Left kidney (tissue), 2 donors: ENCODE data around the gene LRRC42. TPM values are rescaled to one million over a fixed set of nuclear protein-coding genes. Genes with fewer than 3 reads are reported as not detected.
"Not testable (repeated sequence)": the region's sequence is repeated elsewhere in the genome, so short reads cannot be mapped to it uniquely, and the experiment has no call there.

ENCODE experiments used
- DNase-seq: peaks from one replicate; pipeline ENCODE4 v3.0.0-alpha.2; 2013
- polyA plus RNA-seq: library from polyadenylated mRNA; unstranded; fragments of 120-200 nt; gene quantifications from one replicate; pipeline ENCODE4 v1.2.1, GENCODE V29; 2013; ENCODE audit not compliant: insufficient read length

LRRC42 gene
- polyA plus RNA-seq, 1 donor, result 44.1 TPM

GRCh38 chr1:53964109-53964508 is 18.0 kb downstream of the LRRC42 start:
- DNase-seq, result no peak

GRCh38 chr1:53966794-53967193 is 20.6 kb downstream of the LRRC42 start:
- no peak for DNase-seq

GRCh38 chr1:53967409-53968124 is 21.4 kb downstream of the LRRC42 start:
- DNase-seq, result no peak

GRCh38 chr1:53968125-53968513 is 22.0 kb downstream of the LRRC42 start:
- DNase-seq, result no peak

- DNase-seq, result not testable (repeated sequence)
These were observed 23.2 kb downstream of the LRRC42 start for GRCh38 chr1:53969323-53969722.

GRCh38 chr1:53971718-53972117 is 25.6 kb downstream of the LRRC42 start:
- no peak for DNase-seq

- DNase-seq, result no peak
These were observed 29.7 kb downstream of the LRRC42 start for GRCh38 chr1:53975861-53976260.

GRCh38 chr1:53979712-53980450 is 33.7 kb downstream of the LRRC42 start:
- DNase-seq, result no peak

GRCh38 chr1:53981220-53981619 is 35.1 kb downstream of the LRRC42 start:
- no peak for DNase-seq

- peak; percentile 36 for DNase-seq
These were observed 36.0 kb downstream of the LRRC42 start for GRCh38 chr1:53982034-53982762.

- DNase-seq, result peak; percentile 37
These were observed 36.6 kb downstream of the LRRC42 start for GRCh38 chr1:53982763-53983104.

GRCh38 chr1:53984726-53985125 is 38.6 kb downstream of the LRRC42 start:
- no peak for DNase-seq

GRCh38 chr1:53986458-53986857 is 40.3 kb downstream of the LRRC42 start:
- DNase-seq, result no peak

GRCh38 chr1:53987880-53988279 is 41.7 kb downstream of the LRRC42 start:
- no peak for DNase-seq

GRCh38 chr1:53992085-53992874 is 46.1 kb downstream of the LRRC42 start:
- no peak for DNase-seq

- DNase-seq, result not testable (repeated sequence)
These were observed 48.4 kb downstream of the LRRC42 start for GRCh38 chr1:53994516-53994915.

- no peak for DNase-seq
These were observed 49.5 kb downstream of the LRRC42 start for GRCh38 chr1:53995683-53996082.

GRCh38 chr1:53998223-53998622 is 52.1 kb downstream of the LRRC42 start:
- DNase-seq, result no peak

GRCh38 chr1:53999920-54000319 is 53.8 kb downstream of the LRRC42 start:
- no peak for DNase-seq

- no peak for DNase-seq
These were observed 55.4 kb downstream of the LRRC42 start for GRCh38 chr1:54001591-54001990.

- no peak for DNase-seq
These were observed 56.5 kb downstream of the LRRC42 start for GRCh38 chr1:54002544-54003248.

- no peak for DNase-seq
These were observed 57.1 kb downstream of the LRRC42 start for GRCh38 chr1:54003249-54003646.
